H1 (cell line): ENCODE data around the gene AP2A2. TPM values are rescaled to one million over a fixed set of nuclear protein-coding genes. Genes with fewer than 3 reads are reported as not detected.

Experiments
- CTCF ChIA-PET: fragments of 300-600 bp; sonication (Branson Sonifier 250); formaldehyde crosslinking; loops from one replicate; lab custom pipeline; 2021; ENCODE audit not compliant: partially characterized antibody; lab: Charles Lee
- POLR2A ChIA-PET: fragments of 300-600 bp; sonication (Branson Sonifier 250); formaldehyde crosslinking; loops from one replicate; lab custom pipeline; 2021; ENCODE audit warnings: inconsistent platforms; ENCODE audit not compliant: partially characterized antibody; lab: Charles Lee
- DNase-seq, 2 experiments: peaks; one replicate each; pipeline versions ENCODE4 v3.0.0 to v3.0.0-alpha.2; 2010 to 2022; ENCODE audit warnings: low spot score in 2 of 2, low read depth in 1 of 2, mixed read lengths in 1 of 2
- FAIRE-seq: peaks from 2 replicates; lab custom pipeline; 2011; peaks lifted over from hg19 to GRCh38; lab: Jason Lieb, UNC
- H2AFZ ChIP-seq: 2 replicates; pipeline ENCODE4 v1.8.1; 2012; ENCODE audit warnings: low read length, inconsistent platforms
- H2AK5ac ChIP-seq: 2 replicates; pipeline ENCODE4 v1.6.1; 2013; ENCODE audit warnings: low read depth, low read length
- H2BK120ac ChIP-seq: replicated peaks from 2 replicates; pipeline ENCODE3; 2013; ENCODE audit warnings: low read depth, low read length, inconsistent platforms
- H2BK12ac ChIP-seq: 2 replicates; pipeline ENCODE4 v1.6.1; 2013; ENCODE audit warnings: low read depth, low read length
- H2BK15ac ChIP-seq: 2 replicates; pipeline ENCODE4 v1.6.1; 2013; ENCODE audit warnings: low read length
- H2BK20ac ChIP-seq: 2 replicates; pipeline ENCODE4 v1.6.1; 2013; ENCODE audit warnings: low read length
- H2BK5ac ChIP-seq: 2 replicates; pipeline ENCODE4 v1.6.1; 2013; ENCODE audit warnings: low read depth, low read length
- H3K14ac ChIP-seq: 2 replicates; pipeline ENCODE4 v1.6.1; 2013; ENCODE audit warnings: inconsistent platforms; ENCODE audit not compliant: insufficient read length
- H3K18ac ChIP-seq: 2 replicates; pipeline ENCODE4 v1.6.1; 2013; ENCODE audit warnings: low read length; ENCODE audit errors: extremely low read depth
- H3K23ac ChIP-seq: 2 replicates; pipeline ENCODE4 v1.6.1; 2013; ENCODE audit warnings: inconsistent platforms; ENCODE audit not compliant: insufficient read length
- H3K23me2 ChIP-seq: 2 replicates; pipeline ENCODE4 v1.6.1; 2013; ENCODE audit warnings: low read depth, low read length
- H3K27ac ChIP-seq: 2 replicates; pipeline ENCODE4 v1.6.1; 2011; ENCODE audit warnings: low read depth, low read length, inconsistent platforms
- H3K27me3 ChIP-seq, 4 experiments: replicated peaks in 1 of 4; 1 replicate in 1 of 4; 2 replicates in 3 of 4; pipeline versions ENCODE4 v1.6.1 to v1.8.1; 2011 to 2013; ENCODE audit warnings: low read length in 3 of 4, mild to moderate bottlenecking in 3 of 4, inconsistent platforms in 2 of 4, mixed read lengths in 2 of 4, moderate library complexity in 1 of 4; ENCODE audit not compliant: control insufficient read depth in 3 of 4, insufficient read depth in 3 of 4; ENCODE audit errors: extremely low read depth in 1 of 4
- H3K36me3 ChIP-seq, 4 experiments: 2 replicates each; pipeline versions ENCODE4 v1.6.1 to v1.8.1; 2011 to 2013; ENCODE audit warnings: mild to moderate bottlenecking in 4 of 4, low read length in 3 of 4, moderate library complexity in 2 of 4, control low read depth in 1 of 4, inconsistent platforms in 1 of 4; ENCODE audit not compliant: insufficient read depth in 4 of 4, control insufficient read depth in 2 of 4
- H3K4ac ChIP-seq: replicated peaks from 2 replicates; pipeline ENCODE3; 2013; ENCODE audit warnings: low read length, low read depth, mixed read lengths, inconsistent platforms; ENCODE audit not compliant: insufficient read length
- H3K4me1 ChIP-seq, 4 experiments: replicated peaks in 1 of 4; 1 replicate in 1 of 4; 2 replicates in 3 of 4; pipeline versions ENCODE4 v1.6.1 to v1.8.1; 2011 to 2013; ENCODE audit warnings: low read length in 3 of 4, inconsistent platforms in 2 of 4, mixed read lengths in 1 of 4; ENCODE audit not compliant: insufficient read depth in 4 of 4, control insufficient read depth in 3 of 4
- H3K4me2 ChIP-seq, 2 experiments: 2 replicates each; pipeline versions ENCODE4 v1.6.1 to v1.8.1; 2011 to 2013; ENCODE audit warnings: low read depth in 2 of 2, low read length in 2 of 2, control low read depth in 1 of 2, inconsistent platforms in 1 of 2, mild to moderate bottlenecking in 1 of 2; ENCODE audit not compliant: insufficient read depth in 1 of 2
- H3K4me3 ChIP-seq, 4 experiments: fragments of 200-600, 300-600 bp in 1 of 4; sonication (generic), shearing (Covaris generic), sonication (Bioruptor Twin) in 1 of 4; 2 replicates each; pipeline versions ENCODE4 v1.5.1 to v1.8.1; 2011 to 2016; ENCODE audit warnings: low read length in 4 of 4, low read depth in 3 of 4, control low read depth in 2 of 4, inconsistent platforms in 2 of 4, mild to moderate bottlenecking in 2 of 4, mixed read lengths in 1 of 4, moderate library complexity in 1 of 4; ENCODE audit not compliant: insufficient read depth in 2 of 4; ENCODE audit errors: extremely low read depth in 1 of 4
- H3K56ac ChIP-seq: replicated peaks from 2 replicates; pipeline ENCODE3; 2013; ENCODE audit warnings: low read depth, mild to moderate bottlenecking, mixed read lengths, low read length, inconsistent platforms; ENCODE audit not compliant: insufficient read length
- H3K79me1 ChIP-seq: 2 replicates; pipeline ENCODE4 v1.6.1; 2013; ENCODE audit warnings: low read depth, low read length, control low read depth
- H3K79me2 ChIP-seq, 2 experiments: 2 replicates each; pipeline versions ENCODE4 v1.6.1 to v1.8.1; 2012 to 2013; ENCODE audit warnings: low read length in 2 of 2, mild to moderate bottlenecking in 2 of 2, inconsistent platforms in 1 of 2; ENCODE audit not compliant: insufficient read depth in 2 of 2, control insufficient read depth in 1 of 2
- H3K9ac ChIP-seq, 4 experiments: replicated peaks in 1 of 4; 1 replicate in 1 of 4; 2 replicates in 3 of 4; pipeline versions ENCODE4 v1.6.1 to v1.8.1; 2011 to 2013; ENCODE audit warnings: low read depth in 3 of 4, low read length in 3 of 4, control low read depth in 2 of 4, mild to moderate bottlenecking in 2 of 4, moderate library complexity in 2 of 4, inconsistent platforms in 1 of 4; ENCODE audit errors: extremely low read depth in 1 of 4
- H3K9me3 ChIP-seq, 2 experiments: 2 replicates each; pipeline versions ENCODE4 v1.6.1 to v1.8.1; 2012 to 2013; ENCODE audit warnings: mild to moderate bottlenecking in 2 of 2, moderate library complexity in 2 of 2, control low read depth in 1 of 2, inconsistent platforms in 1 of 2, low read depth in 1 of 2, low read length in 1 of 2, mixed read lengths in 1 of 2; ENCODE audit not compliant: insufficient read depth in 2 of 2
- H4K20me1 ChIP-seq, 2 experiments: replicated peaks in 1 of 2; 2 replicates each; pipeline versions ENCODE3 to v1.8.1; 2011 to 2013; ENCODE audit warnings: inconsistent platforms in 2 of 2, low read length in 2 of 2, mild to moderate bottlenecking in 1 of 2; ENCODE audit not compliant: insufficient read depth in 2 of 2, control insufficient read depth in 1 of 2
- H4K5ac ChIP-seq: 2 replicates; pipeline ENCODE4 v1.6.1; 2013; ENCODE audit warnings: low read length, low read depth, mixed read lengths, inconsistent platforms; ENCODE audit not compliant: insufficient read length
- H4K8ac ChIP-seq: 2 replicates; pipeline ENCODE4 v1.8.0; 2013; ENCODE audit warnings: mild to moderate bottlenecking, moderate library complexity, low read length, inconsistent platforms; ENCODE audit not compliant: insufficient read depth; ENCODE audit errors: extremely low read depth
- H4K91ac ChIP-seq: replicated peaks from 2 replicates; pipeline ENCODE3; 2013; ENCODE audit warnings: low read length, mixed read lengths, inconsistent platforms; ENCODE audit not compliant: insufficient read length
- SP1 ChIP-seq: IDR thresholded peaks from 2 replicates; pipeline ENCODE4 v1.6.1; 2011; ENCODE audit warnings: low read depth, low read length
- YY1 ChIP-seq: IDR thresholded peaks from 2 replicates; pipeline ENCODE4 v1.6.1; 2011; ENCODE audit warnings: low read depth, mild to moderate bottlenecking, low read length
- WGBS, 2 experiments: shearing (Covaris generic) in 1 of 2; methylation state at CpG; one replicate each; pipeline versions ENCODE4 v1.1.6 to v1.1.7; 2013 to 2015; ENCODE audit warnings: low lambda C conversion rate in 2 of 2, mixed read lengths in 2 of 2, inconsistent platforms in 1 of 2, low coverage in 1 of 2, missing lambda C conversion rate in 1 of 2; ENCODE audit not compliant: insufficient replicate concordance in 2 of 2, insufficient coverage in 1 of 2, insufficient read length in 1 of 2; ENCODE audit errors: extremely low coverage in 1 of 2, missing lambda C conversion rate in 1 of 2; 5-methylcytosine and 5-hydroxymethylcytosine counted together
- polyA plus RNA-seq, 7 experiments: library from polyadenylated mRNA; depleted of rRNA in 3 of 7; stranded (reverse) in 5 of 7; unstranded in 2 of 7; fragments of >200 nt in 5 of 7; fragments of 200-250 nt in 2 of 7; gene quantifications; 1 replicate in 5 of 7; 2 replicates in 1 of 7; 4 replicates in 1 of 7; pipeline versions ENCODE4 v1.2.1 to v1.2.3, GENCODE V29; 2011 to 2013; ENCODE audit warnings: missing spikeins in 2 of 7, mixed read lengths in 2 of 7
- total RNA-seq: library from RNA; stranded (reverse); fragmentation: NEBNext Ultra II Directional; extraction: Animal tissue kit (Norgen Biotek cat#: 25700); gene quantifications from 2 replicates; pipeline ENCODE4 v1.2.1, GENCODE V29; 2021

Gene AP2A2
- total and polyA plus RNA-seq, 2 of the 8 experiments (the other 6 are each of a cell fraction or from before 2014, with no cell fraction given) = 50.0 to 65.0 TPM

- Histone ChIP-seq H3K36me3 (peaks cover 12 to 48% (median 36%) of the 10 kb centered on the region in 4 experiments; a peak in 7 of 8 replicates), H2BK20ac (no peak overlapping the region), H3K23me2 (no peaks in the 10 kb centered on the region)
- TF ChIP-seq YY1 (no peak), SP1 (no peak)
Measured at GRCh38 chr11:986952-987305, 61.3 kb downstream of the AP2A2 start.

More at GRCh38 chr11:986952-987305, 61.3 kb downstream of the AP2A2 start:
- Histone ChIP-seq H3K14ac (no peak overlapping the region), H4K91ac (no peak overlapping the region), H2BK15ac (no peak overlapping the region), H3K27ac (no peak overlapping the region), H4K8ac (no peak overlapping the region), H3K4me3 (no peak overlapping the region), H3K4me1 (no peaks in the 10 kb centered on the region; a peak in 1 of 7 replicates), H2AK5ac (no peak overlapping the region), H3K9ac (no peak overlapping the region), H3K18ac (no peak overlapping the region), H2BK12ac (0 out of 2 replicates have a peak overlapping the region, but pooled peaks have one; percentile 9), H4K20me1 (peaks cover 0 to 12% of the 10 kb centered on the region in 2 experiments), H2BK120ac (no peak overlapping the region), H3K4ac (no peak overlapping the region), H3K9me3 (no peaks in the 10 kb centered on the region), H3K4me2 (no peak overlapping the region), H2BK5ac (peak overlapping the region; percentile 44; the same call in 1 of the 2 replicates), H3K56ac (no peak overlapping the region), H3K27me3 (no peaks in the 10 kb centered on the region), H2AFZ (no peak overlapping the region), H4K5ac (no peak overlapping the region), H3K79me1 (0 out of 2 replicates have a peak, but pooled peaks cover 2% of the 10 kb centered on the region), H3K79me2 (no peaks in the 10 kb centered on the region; a peak in 1 of 4 replicates), H3K23ac (no peak overlapping the region)
- ChIA-PET CTCF (no interaction called here), POLR2A (interaction anchor here (1.2 kb wide), 1 partner anchor 20 kb away, joined by 3 read pairs; no protein-coding TSS in a partner anchor)
- WGBS, 2 experiments = 89% methylated on average over 5 of the region's 9 CpGs; no CpG with 5 or more reads in 1 of the 2 experiments
- FAIRE-seq (no peak), DNase-seq (no peak)
